Body of pancreas (tissue), 4 donors: Measurements from ENCODE around the gene PNPLA3. TPM values are rescaled to one million over a fixed set of nuclear protein-coding genes. Genes with fewer than 3 reads are reported as not detected.

Experiments
- ATAC-seq: fragments of 150-250 bp; one replicate; pipeline ENCODE4 v1.9.1; 2016
- DNase-seq, 4 donors: peaks; one replicate each; pipeline ENCODE4 v3.0.0-alpha.2; 2019
- H3K27ac ChIP-seq, 4 donors: fragments of 200-600 bp; sonication (generic); 1 replicate in 3 of 4; 2 replicates in 1 of 4; pipeline versions ENCODE4 v1.5.1 to v1.6.1; 2016 to 2019; ENCODE audit warnings: mild to moderate bottlenecking in 1 of 4, mixed read lengths in 1 of 4, moderate library complexity in 1 of 4
- H3K27me3 ChIP-seq, 2 donors: fragments of 200-600 bp; sonication (generic); one replicate each; pipeline ENCODE4 v1.6.0; 2016; ENCODE audit warnings: mild to moderate bottlenecking in 1 of 2
- H3K36me3 ChIP-seq, 2 donors: fragments of 200-600 bp; sonication (generic); replicated peaks in 1 of 2; 2 replicates each; pipeline ENCODE4 v1.5.1; 2016; ENCODE audit warnings: low read depth in 2 of 2; ENCODE audit not compliant: insufficient read depth in 1 of 2
- H3K4me1 ChIP-seq: fragments of 200-600 bp; sonication (generic); one replicate; pipeline ENCODE4 v1.6.0; 2016
- H3K4me3 ChIP-seq, 2 donors: fragments of 200-600 bp; sonication (generic); 1 replicate in 1 of 2; 2 replicates in 1 of 2; pipeline ENCODE4 v1.5.1; 2016 to 2019
- H3K9me3 ChIP-seq, 3 donors: fragments of 200-600 bp; sonication (generic); 1 replicate in 2 of 3; 2 replicates in 1 of 3; pipeline ENCODE4 v1.5.1; 2016
- POLR2A ChIP-seq, 3 donors: fragments of 450-650 bp; IDR thresholded peaks; one replicate each; pipeline ENCODE4 v1.6.1; 2016; ENCODE audit warnings: antibody characterized with exemption in 3 of 3, mild to moderate bottlenecking in 2 of 3
- WGBS, 2 donors: methylation state at CpG; one replicate each; pipeline ENCODE4 v1.1.5; 2017; 5-methylcytosine and 5-hydroxymethylcytosine counted together
- intact Hi-C: fragments of 100-400 bp; cut with DNase I; formaldehyde crosslinking; loops from one replicate; pipeline ENCODE4 v1.15.1; 2023
- total RNA-seq, 2 donors: library from RNA; depleted of rRNA; stranded (reverse); fragments of >200 nt; gene quantifications; one replicate each; pipeline ENCODE4 v1.1.0, GENCODE V29; 2016
- TF ChIP-seq, protein P1 (sequence below), 7 experiments: fragments of 450-650 bp in 4 of 7; fragments of 200-600 bp in 3 of 7; sonication (generic) in 3 of 7; IDR thresholded peaks; one replicate each; pipeline ENCODE4 v1.5.1; 2016 to 2019; ENCODE audit warnings: antibody characterized with exemption in 7 of 7

PNPLA3 gene
- total RNA-seq, 2 donors from 2014 or later, result 0.66 to 0.78 TPM

DNA sequence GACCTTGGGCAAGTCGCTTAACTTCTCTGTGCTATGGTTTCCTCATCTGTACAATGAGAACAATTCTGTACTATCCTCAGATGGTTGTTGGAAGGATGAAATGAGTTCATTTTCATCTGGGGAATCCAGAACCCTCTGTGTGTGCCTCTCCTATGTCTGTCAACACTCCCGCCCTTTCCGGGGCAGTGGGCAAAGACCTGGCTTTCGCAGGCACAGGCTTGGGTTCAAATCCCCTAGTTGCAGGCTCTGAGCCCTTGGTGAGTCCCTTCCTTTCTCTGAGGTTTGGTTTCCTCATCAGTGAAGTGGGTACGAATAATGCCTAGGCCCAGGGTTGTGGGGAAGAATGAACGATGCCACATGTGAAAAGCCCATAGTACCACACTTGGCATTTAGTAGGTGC is 37.8 kb upstream of the PNPLA3 start:
- TF ChIP-seq, protein P1, sequence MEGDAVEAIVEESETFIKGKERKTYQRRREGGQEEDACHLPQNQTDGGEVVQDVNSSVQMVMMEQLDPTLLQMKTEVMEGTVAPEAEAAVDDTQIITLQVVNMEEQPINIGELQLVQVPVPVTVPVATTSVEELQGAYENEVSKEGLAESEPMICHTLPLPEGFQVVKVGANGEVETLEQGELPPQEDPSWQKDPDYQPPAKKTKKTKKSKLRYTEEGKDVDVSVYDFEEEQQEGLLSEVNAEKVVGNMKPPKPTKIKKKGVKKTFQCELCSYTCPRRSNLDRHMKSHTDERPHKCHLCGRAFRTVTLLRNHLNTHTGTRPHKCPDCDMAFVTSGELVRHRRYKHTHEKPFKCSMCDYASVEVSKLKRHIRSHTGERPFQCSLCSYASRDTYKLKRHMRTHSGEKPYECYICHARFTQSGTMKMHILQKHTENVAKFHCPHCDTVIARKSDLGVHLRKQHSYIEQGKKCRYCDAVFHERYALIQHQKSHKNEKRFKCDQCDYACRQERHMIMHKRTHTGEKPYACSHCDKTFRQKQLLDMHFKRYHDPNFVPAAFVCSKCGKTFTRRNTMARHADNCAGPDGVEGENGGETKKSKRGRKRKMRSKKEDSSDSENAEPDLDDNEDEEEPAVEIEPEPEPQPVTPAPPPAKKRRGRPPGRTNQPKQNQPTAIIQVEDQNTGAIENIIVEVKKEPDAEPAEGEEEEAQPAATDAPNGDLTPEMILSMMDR (IDR thresholded peaks at IDR 0.05), result no peak
- no peak for TF ChIP-seq POLR2A (IDR thresholded peaks at IDR 0.05)
- intact Hi-C loops, result no loop called here
- no peak for ATAC-seq
- 52 to 58% methylated on average over 6 of the region's 6 CpGs for WGBS, 2 donors
- H3K4me3 ChIP-seq, result no peak overlapping the region
- H3K9me3 ChIP-seq, result no peaks in the 10 kb centered on the region
- no peak overlapping the region for H3K27ac ChIP-seq
- H3K4me1 ChIP-seq, result peaks cover 6% of the 10 kb centered on the region
- no peaks in the 10 kb centered on the region for H3K36me3 ChIP-seq
- DNase-seq, result no peak
- H3K27me3 ChIP-seq, result peaks cover 0 to 10% of the 10 kb centered on the region in 2 donors

DNA sequence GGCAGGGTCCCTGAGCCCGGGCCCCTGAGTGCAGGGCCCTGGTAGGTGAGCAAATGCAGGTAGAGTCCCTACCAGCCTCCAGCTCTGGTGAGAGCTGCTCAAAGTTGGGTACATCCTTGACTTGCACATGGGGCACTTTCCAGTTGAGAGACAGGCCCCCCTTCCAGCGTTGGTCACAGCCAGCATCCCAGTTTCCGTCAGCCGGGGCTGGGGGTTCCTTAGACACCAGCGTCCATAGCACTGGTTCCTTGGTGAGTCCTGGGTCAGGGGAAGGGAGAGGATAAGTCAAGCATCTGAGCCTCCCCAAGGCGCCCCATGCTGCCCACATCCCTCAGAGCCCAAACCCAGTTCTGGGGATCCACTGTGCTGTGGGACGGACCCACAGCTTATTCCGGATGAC is 37.4 kb upstream of the PNPLA3 start:
- TF ChIP-seq, protein P1 (IDR thresholded peaks at IDR 0.05), result no peak
- TF ChIP-seq POLR2A (IDR thresholded peaks at IDR 0.05), result no peak
- no peaks in the 10 kb centered on the region for H3K36me3 ChIP-seq
- DNase-seq (no peak), ATAC-seq (no peak)
- H3K4me3 ChIP-seq, result no peak overlapping the region
- peaks cover 0 to 14% of the 10 kb centered on the region in 2 donors for H3K27me3 ChIP-seq
- intact Hi-C loops, result no loop called here
- WGBS, 2 donors, result 44 to 52% methylated on average over 4 to 8 of the region's 8 CpGs
- no peaks in the 10 kb centered on the region for H3K9me3 ChIP-seq
- peaks cover 9% of the 10 kb centered on the region for H3K4me1 ChIP-seq
- H3K27ac ChIP-seq, result no peak overlapping the region

GRCh38 chr22:43887391-43887790 is 36.2 kb upstream of the PNPLA3 start:
- Histone ChIP-seq H3K9me3 (no peaks in the 10 kb centered on the region), H3K27me3 (peaks cover 0 to 16% of the 10 kb centered on the region in 2 donors), H3K27ac (no peak overlapping the region), H3K36me3 (no peaks in the 10 kb centered on the region), H3K4me1 (peaks cover 9% of the 10 kb centered on the region), H3K4me3 (no peak overlapping the region)
- no peak for DNase-seq
- WGBS, 2 donors, result 50 to 57% methylated on average over 1 to 4 of the region's 4 CpGs
- intact Hi-C loops, result no loop called here
- TF ChIP-seq POLR2A (IDR thresholded peaks at IDR 0.05), result no peak
- TF ChIP-seq, protein P1 (IDR thresholded peaks at IDR 0.05), result no peak
- ATAC-seq, result no peak

DNA sequence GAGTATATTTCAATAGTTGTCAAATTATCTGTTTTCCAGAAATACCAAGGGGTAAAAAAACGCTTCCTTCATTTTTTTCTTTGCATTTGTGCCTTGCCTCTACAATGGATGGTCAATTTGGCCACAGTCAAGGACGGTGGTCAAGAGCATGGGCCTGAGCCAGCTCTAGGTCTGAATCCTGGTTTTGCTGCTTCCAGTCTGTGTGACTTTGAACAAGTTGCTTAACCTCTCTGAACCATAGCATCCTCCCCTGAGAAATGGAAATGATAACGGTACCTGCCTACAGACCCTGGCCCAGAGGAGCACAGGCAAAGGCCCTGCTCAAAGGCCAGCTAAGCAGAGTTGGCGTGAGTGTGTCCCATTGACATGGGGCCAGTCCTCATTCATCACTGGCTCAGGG is 34.9 kb upstream of the PNPLA3 start:
- Histone ChIP-seq H3K27me3 (peaks cover 0 to 16% of the 10 kb centered on the region in 2 donors), H3K9me3 (no peaks in the 10 kb centered on the region), H3K27ac (no peak overlapping the region), H3K4me3 (no peak overlapping the region), H3K36me3 (no peaks in the 10 kb centered on the region), H3K4me1 (peaks cover 9% of the 10 kb centered on the region)
- DNase-seq (no peak), ATAC-seq (no peak)
- TF ChIP-seq POLR2A (IDR thresholded peaks at IDR 0.05), result no peak
- TF ChIP-seq, protein P1 (IDR thresholded peaks at IDR 0.05), result no peak
- intact Hi-C loops, result no loop called here
- WGBS, 2 donors, result 47 to 48% methylated on average over 4 of the region's 4 CpGs

- 25 to 50% methylated on average over 5 to 16 of the region's 16 CpGs for WGBS, 2 donors
- intact Hi-C loops, result no loop called here
- TF ChIP-seq, protein P1 (IDR thresholded peaks at IDR 0.05), result no peak
- no peak for ATAC-seq
- H3K4me3 ChIP-seq, result no peak overlapping the region
- no peak for DNase-seq
- no peaks in the 10 kb centered on the region for H3K36me3 ChIP-seq
- peaks cover 9% of the 10 kb centered on the region for H3K4me1 ChIP-seq
- peaks cover 0 to 16% of the 10 kb centered on the region in 2 donors for H3K27me3 ChIP-seq
- H3K9me3 ChIP-seq, result no peaks in the 10 kb centered on the region
- no peak overlapping the region for H3K27ac ChIP-seq
Measured at GRCh38 chr22:43889201-43889859, 34.3 kb upstream of the PNPLA3 start.
